ENCODE measurements around the gene MXI1. TPM values are rescaled to one million over a fixed set of nuclear protein-coding genes. Genes with fewer than 3 reads are reported as not detected.

The MXI1 gene
- total RNA-seq, 1 donor from 2014 or later = 27.6 TPM

DNA sequence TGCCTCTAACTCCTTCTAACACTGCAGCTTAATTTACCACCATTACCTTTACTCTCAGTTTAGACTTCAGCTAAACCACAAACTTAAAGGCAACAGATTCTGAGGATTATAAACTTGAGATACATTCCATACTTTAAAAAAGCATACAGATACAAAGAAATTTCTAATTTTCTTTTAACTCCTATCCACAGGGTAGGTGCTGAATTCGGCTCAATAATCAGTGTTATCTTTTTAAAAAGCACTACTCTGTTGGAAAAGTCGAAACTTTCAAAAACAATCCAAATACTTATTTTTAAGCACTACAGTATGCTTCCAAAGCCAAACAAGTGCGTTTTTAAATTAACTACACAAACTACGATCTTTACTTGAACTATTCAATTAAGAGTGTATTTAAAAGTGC, 96.3 kb downstream of the MXI1 start:
- H3K36me3 Mint-ChIP-seq (ENCODE audit: insufficient read depth) = peaks cover 9% of the 10 kb centered on the region
- peak overlapping the region; percentile 90 for H3K4me3 Mint-ChIP-seq (ENCODE audit: low read depth)
- H3K4me1 Mint-ChIP-seq (ENCODE audit: low read depth) = peaks cover 22% of the 10 kb centered on the region
- peak overlapping the region; percentile 96 for H3K27ac Mint-ChIP-seq
- no peak for DNase-seq (ENCODE audit: low spot score, unreplicated experiment)
- TF ChIP-seq, protein P1, sequence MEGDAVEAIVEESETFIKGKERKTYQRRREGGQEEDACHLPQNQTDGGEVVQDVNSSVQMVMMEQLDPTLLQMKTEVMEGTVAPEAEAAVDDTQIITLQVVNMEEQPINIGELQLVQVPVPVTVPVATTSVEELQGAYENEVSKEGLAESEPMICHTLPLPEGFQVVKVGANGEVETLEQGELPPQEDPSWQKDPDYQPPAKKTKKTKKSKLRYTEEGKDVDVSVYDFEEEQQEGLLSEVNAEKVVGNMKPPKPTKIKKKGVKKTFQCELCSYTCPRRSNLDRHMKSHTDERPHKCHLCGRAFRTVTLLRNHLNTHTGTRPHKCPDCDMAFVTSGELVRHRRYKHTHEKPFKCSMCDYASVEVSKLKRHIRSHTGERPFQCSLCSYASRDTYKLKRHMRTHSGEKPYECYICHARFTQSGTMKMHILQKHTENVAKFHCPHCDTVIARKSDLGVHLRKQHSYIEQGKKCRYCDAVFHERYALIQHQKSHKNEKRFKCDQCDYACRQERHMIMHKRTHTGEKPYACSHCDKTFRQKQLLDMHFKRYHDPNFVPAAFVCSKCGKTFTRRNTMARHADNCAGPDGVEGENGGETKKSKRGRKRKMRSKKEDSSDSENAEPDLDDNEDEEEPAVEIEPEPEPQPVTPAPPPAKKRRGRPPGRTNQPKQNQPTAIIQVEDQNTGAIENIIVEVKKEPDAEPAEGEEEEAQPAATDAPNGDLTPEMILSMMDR (IDR thresholded peaks at IDR 0.05; ENCODE audit: unreplicated experiment) = no peak
- no peaks in the 10 kb centered on the region for H3K9me3 Mint-ChIP-seq (ENCODE audit: low read depth)
- no peaks in the 10 kb centered on the region for H3K27me3 Mint-ChIP-seq

DNA sequence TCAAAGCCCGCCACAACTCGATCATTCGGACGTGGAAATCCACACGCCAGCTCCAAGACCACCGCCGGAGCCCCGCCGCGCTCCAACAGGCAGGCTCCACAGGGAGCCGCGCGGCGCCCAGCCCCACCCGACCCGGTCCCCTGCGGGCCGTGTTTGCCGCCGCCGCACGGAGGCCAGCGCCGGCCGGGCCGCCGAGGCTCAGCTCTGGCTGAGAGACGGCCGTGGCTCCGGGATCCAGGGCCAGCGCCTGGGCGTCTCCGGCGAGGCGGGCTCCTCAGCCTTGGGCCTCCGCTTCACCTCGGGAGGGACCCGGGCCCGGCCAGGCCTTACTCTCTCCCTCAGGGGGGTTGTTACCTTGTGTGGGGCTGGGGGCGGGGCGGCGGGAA, 97.0 kb downstream of the MXI1 start:
- DNase-seq (ENCODE audit: low spot score, unreplicated experiment) = no peak
- TF ChIP-seq, protein P1 (IDR thresholded peaks at IDR 0.05; ENCODE audit: unreplicated experiment) = no peak
- Mint-ChIP-seq H3K9me3 (ENCODE audit: low read depth) (no peaks in the 10 kb centered on the region), H3K36me3 (ENCODE audit: insufficient read depth) (peaks cover 7% of the 10 kb centered on the region), H3K27me3 (no peaks in the 10 kb centered on the region), H3K4me3 (ENCODE audit: low read depth) (peak overlapping the region; percentile 90), H3K27ac (peak overlapping the region; percentile 99), H3K4me1 (ENCODE audit: low read depth) (peaks cover 22% of the 10 kb centered on the region)

DNA sequence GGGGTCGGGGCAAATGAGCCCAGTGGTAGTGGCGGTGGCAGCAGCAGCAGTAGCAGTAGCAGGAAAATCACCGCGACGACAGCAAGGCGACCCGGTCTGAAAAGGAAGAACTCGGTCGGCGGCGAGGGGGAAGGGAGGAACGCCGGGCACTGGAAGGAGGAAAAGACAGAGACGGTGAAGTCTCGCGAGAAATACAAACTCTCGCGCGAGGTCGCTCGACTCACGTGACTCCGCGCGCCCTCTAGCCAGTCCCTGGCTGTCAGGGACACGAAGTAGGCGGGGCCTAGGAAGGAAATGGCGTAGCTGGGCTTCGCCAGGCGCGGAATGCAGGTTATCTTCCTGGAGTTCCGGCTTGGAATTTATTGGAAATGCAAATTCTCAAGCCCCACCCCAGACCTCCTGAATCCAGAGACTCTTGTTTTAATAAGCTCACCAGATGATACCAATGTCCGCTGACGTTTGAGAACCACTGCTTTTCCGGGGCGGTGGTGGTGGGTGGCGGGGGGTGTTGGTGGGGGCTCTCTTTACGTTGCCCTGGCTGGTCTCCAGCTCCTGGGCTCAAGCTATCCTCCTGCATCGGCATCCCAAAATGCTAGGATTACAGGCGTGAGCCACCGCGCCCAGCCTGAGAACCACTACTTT, 97.5 kb downstream of the MXI1 start, which contains the start of gene SMNDC1:
Gene SMNDC1, minus strand, starts transcription at position 141 of the 642 bp plus-strand sequence. CDS start 1,333 bp downstream, outside the sequence.
- TF ChIP-seq, protein P1 (IDR thresholded peaks at IDR 0.05; ENCODE audit: unreplicated experiment) = no peak
- peak; percentile 96 for DNase-seq (ENCODE audit: low spot score, unreplicated experiment)
- peak within 1 kb of the TSS; percentile 90 for H3K4me3 Mint-ChIP-seq (ENCODE audit: low read depth)
- peaks cover 22% of the 10 kb centered on the region for H3K4me1 Mint-ChIP-seq (ENCODE audit: low read depth)
- H3K27me3 Mint-ChIP-seq = no peaks in the 10 kb centered on the region
- peaks cover 6% of the 10 kb centered on the region for H3K36me3 Mint-ChIP-seq (ENCODE audit: insufficient read depth)
- H3K9me3 Mint-ChIP-seq (ENCODE audit: low read depth) = no peaks in the 10 kb centered on the region
- H3K27ac Mint-ChIP-seq = peak within 1 kb of the TSS; percentile 99

DNA sequence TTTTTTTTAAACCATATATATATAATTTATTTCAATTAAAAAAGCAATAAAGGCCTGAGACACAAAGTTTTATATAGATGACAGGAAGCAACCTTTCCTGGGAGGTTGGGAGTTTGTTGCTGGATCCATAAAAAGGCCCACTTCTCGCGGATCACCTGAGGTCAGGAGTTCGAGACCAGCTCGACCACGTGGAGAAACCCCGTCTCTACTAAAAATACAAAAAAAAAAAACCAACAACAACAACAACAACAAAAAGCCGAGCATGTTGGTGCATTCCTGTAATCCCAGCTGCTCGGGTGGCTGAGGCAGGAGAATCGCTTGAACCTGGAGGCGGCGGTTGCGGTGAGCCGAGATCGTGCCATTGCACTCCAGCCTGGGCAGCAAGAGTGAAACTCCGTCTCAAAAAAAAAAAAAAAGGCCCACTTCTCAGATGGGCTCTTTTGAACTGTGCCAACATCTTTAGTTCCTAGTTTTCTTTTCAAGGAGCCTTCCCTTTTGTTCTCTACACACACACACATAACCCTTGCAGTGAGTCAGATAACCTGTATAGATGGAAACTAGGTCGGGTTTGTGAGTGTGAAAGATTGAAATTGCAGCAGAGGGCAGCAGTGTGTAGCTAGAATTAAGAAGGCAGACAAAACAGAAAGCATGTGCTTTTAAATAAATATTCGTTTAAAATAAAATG, 98.5 kb downstream of the MXI1 start:
- Mint-ChIP-seq H3K36me3 (ENCODE audit: insufficient read depth) (peaks cover 6% of the 10 kb centered on the region), H3K27ac (peak overlapping the region; percentile 99), H3K9me3 (ENCODE audit: low read depth) (no peaks in the 10 kb centered on the region), H3K4me1 (ENCODE audit: low read depth) (peaks cover 26% of the 10 kb centered on the region), H3K27me3 (no peaks in the 10 kb centered on the region), H3K4me3 (ENCODE audit: low read depth) (peak overlapping the region; percentile 90)
- DNase-seq (ENCODE audit: low spot score, unreplicated experiment) = no peak
- TF ChIP-seq, protein P1 (IDR thresholded peaks at IDR 0.05; ENCODE audit: unreplicated experiment) = peak; percentile 68

DNA sequence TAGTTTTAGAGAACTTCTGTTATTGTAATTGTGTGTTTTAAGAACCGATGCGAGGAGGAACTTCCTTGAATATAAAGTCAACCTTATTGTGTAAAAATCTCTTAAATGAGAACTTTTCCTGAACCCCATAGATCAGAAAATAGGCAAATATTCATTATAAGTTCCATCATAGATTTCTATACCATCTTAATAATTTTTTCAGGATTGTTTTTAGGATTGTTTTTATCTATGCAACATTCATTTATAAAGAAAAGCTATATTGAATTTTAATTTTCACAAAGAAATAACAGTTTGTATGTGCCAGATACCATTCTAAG, 99.0 kb downstream of the MXI1 start:
- TF ChIP-seq, protein P1 (IDR thresholded peaks at IDR 0.05; ENCODE audit: unreplicated experiment) = no peak
- no peaks in the 10 kb centered on the region for H3K27me3 Mint-ChIP-seq
- no peaks in the 10 kb centered on the region for H3K9me3 Mint-ChIP-seq (ENCODE audit: low read depth)
- H3K4me1 Mint-ChIP-seq (ENCODE audit: low read depth) = peaks cover 28% of the 10 kb centered on the region
- H3K36me3 Mint-ChIP-seq (ENCODE audit: insufficient read depth) = peaks cover 4% of the 10 kb centered on the region
- DNase-seq (ENCODE audit: low spot score, unreplicated experiment) = no peak
- peak overlapping the region; percentile 99 for H3K27ac Mint-ChIP-seq
- peak overlapping the region; percentile 67 for H3K4me3 Mint-ChIP-seq (ENCODE audit: low read depth)

Data from progenitor cell of endocrine pancreas (in vitro differentiated cells).